ENCODE data around the gene DMPK.
A peak's percentile ranks its signal among the peaks of the same experiment; 100 is the strongest.
"Not testable (repeated sequence)": the region's sequence is repeated elsewhere in the genome, so short reads cannot be mapped to it uniquely, and the experiment has no call there.

DMPK gene

DNA sequence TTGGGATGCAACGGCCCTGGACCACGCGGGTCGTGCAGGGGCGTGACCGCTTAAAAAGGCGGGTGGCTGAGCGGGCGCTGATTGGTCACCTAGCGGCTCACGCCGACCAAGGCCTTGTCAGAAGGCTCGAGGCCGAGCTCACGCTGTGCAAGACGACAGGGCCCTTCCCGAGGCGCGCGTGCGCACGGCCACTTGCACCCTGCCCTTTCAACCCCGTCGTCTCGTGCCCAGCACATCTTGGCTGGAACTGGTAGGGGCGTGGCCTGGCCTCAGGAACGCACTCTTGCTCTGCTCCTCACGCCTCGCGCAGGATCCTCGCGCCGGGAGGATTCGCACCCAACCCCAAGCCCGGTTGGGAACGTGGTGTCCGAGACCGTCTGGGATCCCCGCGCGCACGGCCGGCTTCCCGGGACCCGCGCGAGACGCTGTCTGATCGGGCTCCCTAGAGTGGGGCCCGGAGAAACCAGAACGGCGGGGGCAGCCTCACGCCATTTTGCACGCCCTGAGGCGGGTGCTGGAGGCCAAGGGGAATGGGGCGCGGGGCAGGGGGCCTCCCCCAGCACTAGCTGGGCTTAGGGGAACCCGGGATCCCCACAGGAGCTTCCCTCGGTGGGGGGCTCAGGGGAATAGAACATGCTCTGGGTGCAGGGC lies 49.0 kb downstream of the DMPK start, which contains the start of gene MEIOSIN:
Gene MEIOSIN, plus strand, starts transcription at position 280 of the 651 bp plus-strand sequence. CDS start 1,938 bp downstream, outside the sequence.
- DNase-seq = no peak

DNA sequence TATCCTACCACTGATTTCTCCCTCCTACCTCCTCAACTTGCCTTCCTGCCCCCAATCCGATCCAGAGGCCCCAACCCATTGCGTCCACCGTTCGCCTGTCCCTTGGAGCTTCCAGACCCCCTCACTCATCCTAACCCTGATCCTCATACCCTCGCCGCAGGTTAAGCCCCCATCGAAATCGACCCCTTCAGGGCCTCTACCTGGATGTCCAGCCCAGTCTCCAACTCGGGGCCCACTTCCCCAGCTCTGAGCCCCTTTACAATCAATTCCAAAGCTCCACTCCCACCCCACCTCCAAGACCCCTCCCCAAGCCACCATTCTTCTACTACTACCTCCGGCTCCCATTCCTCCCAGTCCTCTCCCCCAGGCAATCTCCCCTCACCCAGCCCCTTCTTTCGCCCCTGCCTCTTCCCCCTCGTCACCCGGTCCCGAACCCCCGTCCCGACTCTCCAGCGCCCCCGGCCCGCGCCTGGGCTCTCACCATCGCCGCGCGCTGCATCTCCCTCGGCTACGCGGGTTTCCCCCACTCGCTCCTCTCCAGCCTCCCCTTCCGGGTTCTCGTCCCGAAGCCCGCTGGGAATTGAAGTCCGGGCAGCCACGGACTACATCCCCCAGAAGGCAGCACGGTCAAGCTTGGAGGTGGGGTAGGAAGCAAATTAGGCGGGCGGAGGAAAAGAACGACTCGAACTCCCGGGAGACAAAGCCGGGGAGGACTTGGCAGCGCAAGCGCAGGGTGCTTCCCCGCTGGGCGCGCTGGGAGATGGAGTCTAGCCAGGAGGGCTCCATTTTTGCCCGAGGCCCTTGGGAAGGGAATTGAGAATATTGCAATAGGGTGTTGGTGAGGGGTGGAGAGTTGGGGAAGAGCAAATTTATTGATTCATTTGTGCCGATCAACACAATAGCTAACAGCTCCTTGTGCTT lies 51.7 kb downstream of the DMPK start, which contains the start of gene FBXO46:
Gene FBXO46, minus strand, starts transcription at position 529 of the 921 bp plus-strand sequence. CDS start 17,401 bp downstream, outside the sequence.
- peak; percentile 96 for DNase-seq

GRCh38 chr19:45729800-45730290 lies 52.4 kb downstream of the DMPK start:
- no peak for DNase-seq

DNA sequence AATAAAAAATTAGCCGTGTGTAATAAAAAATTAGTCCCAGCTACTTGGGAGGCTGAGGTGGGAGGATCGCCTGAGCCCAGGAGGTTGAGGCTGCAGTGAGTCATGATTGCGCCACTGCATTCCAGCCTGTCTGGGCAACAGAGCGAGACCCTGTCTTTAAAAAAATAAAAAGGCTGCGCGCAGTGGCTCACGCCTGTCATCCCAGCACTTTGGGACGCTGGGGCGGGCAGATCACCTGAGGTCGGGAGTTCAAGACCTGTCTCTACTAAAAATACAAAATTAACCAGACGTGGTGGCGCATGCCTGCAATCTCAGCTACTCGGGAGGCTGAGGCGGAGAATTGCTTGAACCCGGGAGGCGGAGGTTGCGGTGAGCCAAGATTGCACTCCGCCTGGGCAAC lies 53.6 kb downstream of the DMPK start:
- DNase-seq = not testable (repeated sequence)

DNA sequence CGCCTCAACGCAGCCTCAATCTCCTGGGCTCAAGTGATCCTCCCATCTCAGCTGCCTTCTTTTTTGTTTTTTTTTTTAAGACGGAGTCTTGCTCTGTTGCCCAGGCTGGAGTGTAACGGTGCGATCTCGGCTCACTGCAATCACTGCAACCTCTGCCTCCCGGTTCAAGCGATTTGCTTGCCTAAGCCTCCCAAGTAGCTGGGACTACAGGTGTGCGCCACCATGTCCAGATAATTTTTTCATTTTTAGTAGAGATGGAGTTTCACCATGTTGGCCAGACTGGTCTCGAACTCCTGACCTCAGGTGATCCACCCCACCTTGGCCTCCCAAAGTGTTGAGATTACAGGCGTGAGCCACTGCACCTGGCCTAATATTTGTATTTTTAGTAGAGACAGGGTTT lies 62.2 kb downstream of the DMPK start:
- DNase-seq = not testable (repeated sequence)
